Measurements from ENCODE around the gene ABHD12.
"Not testable (repeated sequence)": the region's sequence is repeated elsewhere in the genome, so short reads cannot be mapped to it uniquely, and the experiment has no call there.

The ABHD12 gene

GRCh38 chr20:25353747-25354705 lies 36.6 kb downstream of the ABHD12 start:
- no peak for DNase-seq (ENCODE audit: low read depth)

GRCh38 chr20:25353353-25353746 lies 37.3 kb downstream of the ABHD12 start:
- no peak for DNase-seq (ENCODE audit: low read depth)

- no peak for DNase-seq (ENCODE audit: low read depth)
These were observed 37.9 kb downstream of the ABHD12 start for GRCh38 chr20:25352746-25353145.

- DNase-seq (ENCODE audit: low read depth), result no peak
These were observed 39.6 kb downstream of the ABHD12 start for GRCh38 chr20:25351024-25351360.

GRCh38 chr20:25346349-25346748 lies 44.3 kb downstream of the ABHD12 start:
- DNase-seq (ENCODE audit: low read depth), result no peak

- no peak for DNase-seq (ENCODE audit: low read depth)
These were observed 44.9 kb downstream of the ABHD12 start for GRCh38 chr20:25345721-25346120.

GRCh38 chr20:25344634-25345033 lies 46.0 kb downstream of the ABHD12 start:
- DNase-seq (ENCODE audit: low read depth), result no peak

- DNase-seq (ENCODE audit: low read depth), result no peak
These were observed 48.6 kb downstream of the ABHD12 start for GRCh38 chr20:25341716-25342680.

- DNase-seq (ENCODE audit: low read depth), result no peak
These were observed 50.3 kb downstream of the ABHD12 start for GRCh38 chr20:25340380-25340779.

- no peak for DNase-seq (ENCODE audit: low read depth)
These were observed 51.0 kb downstream of the ABHD12 start for GRCh38 chr20:25339608-25340007.

GRCh38 chr20:25338112-25339023 lies 52.3 kb downstream of the ABHD12 start:
- DNase-seq (ENCODE audit: low read depth), result no peak

GRCh38 chr20:25336561-25337422 lies 53.8 kb downstream of the ABHD12 start:
- DNase-seq (ENCODE audit: low read depth), result peak; percentile 18

- DNase-seq (ENCODE audit: low read depth), result not testable (repeated sequence)
These were observed 55.7 kb downstream of the ABHD12 start for GRCh38 chr20:25334972-25335371.

- DNase-seq (ENCODE audit: low read depth), result no peak
These were observed 61.6 kb downstream of the ABHD12 start for GRCh38 chr20:25328954-25329498.

- DNase-seq (ENCODE audit: low read depth), result no peak
These were observed 63.0 kb downstream of the ABHD12 start for GRCh38 chr20:25327521-25328235.

- no peak for DNase-seq (ENCODE audit: low read depth)
These were observed 64.6 kb downstream of the ABHD12 start for GRCh38 chr20:25325997-25326396.

GRCh38 chr20:25325073-25325472 lies 65.6 kb downstream of the ABHD12 start:
- no peak for DNase-seq (ENCODE audit: low read depth)

GRCh38 chr20:25324412-25324811 lies 66.2 kb downstream of the ABHD12 start:
- DNase-seq (ENCODE audit: low read depth), result no peak

GRCh38 chr20:25323496-25324246 lies 67.0 kb downstream of the ABHD12 start:
- no peak for DNase-seq (ENCODE audit: low read depth)

Measured in fibroblast of the conjunctiva (primary cell).